ENCODE measurements around the gene EXD2.
"Not testable (repeated sequence)": the region's sequence is repeated elsewhere in the genome, so short reads cannot be mapped to it uniquely, and the experiment has no call there.

EXD2 gene

DNA sequence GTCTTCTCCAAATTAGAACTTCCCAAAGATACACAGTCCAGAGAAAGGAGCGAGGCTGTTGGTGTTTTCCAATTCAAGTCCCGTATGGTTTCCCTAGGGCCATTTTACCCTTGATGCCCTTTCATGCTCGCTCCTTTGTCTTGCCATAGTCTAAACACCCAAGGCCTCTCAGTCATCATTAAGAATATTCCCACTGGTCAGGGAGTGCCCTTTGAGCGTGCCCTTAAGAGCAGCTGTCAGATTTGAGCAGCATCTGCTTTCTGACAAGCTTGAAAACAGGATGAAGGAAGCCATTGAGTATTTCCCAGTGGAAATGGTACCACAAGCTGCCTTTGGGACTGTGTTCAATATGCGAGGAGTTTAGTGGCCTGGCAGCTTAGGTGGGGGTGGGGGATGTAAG lies 58.3 kb downstream of the EXD2 start:
- no peak for DNase-seq (ENCODE audit: low read depth, low spot score)

DNA sequence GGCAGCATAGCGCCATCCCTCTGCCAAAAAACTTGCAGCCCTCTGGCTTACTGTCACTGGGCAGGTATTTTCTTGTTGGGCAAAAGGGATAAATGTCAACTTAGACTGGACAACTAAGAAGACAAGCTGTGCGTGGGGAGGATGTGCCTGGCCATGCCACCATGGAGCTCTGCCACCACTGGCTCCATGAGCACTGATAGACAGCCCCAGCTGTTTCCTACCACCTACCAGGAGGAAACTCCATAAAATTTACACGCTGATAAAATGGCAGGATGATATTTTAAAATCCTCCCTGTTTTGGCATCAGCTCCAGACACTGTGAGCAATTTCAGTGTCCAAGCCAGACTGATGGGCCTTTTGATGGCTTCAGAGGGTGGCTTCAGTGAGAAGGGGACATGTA lies 61.6 kb downstream of the EXD2 start:
- DNase-seq (ENCODE audit: low read depth, low spot score): no peak

DNA sequence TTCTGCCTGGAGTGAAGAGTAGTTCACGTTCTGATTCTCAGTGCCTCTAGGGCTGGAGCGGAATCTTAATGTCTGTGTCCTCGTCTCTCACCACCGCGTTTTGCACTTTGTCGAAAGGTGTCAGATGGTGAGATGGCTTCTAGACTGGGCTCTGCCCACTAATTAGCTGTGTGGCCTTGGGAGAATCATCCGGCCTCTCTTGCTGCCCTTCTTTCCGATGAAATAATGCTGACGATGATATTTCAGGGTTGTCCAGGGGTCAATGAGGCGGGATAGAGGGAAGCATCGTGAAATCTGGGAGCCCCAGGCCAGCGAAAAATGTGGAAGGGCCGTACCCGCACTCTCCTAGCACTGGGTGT lies 67.8 kb downstream of the EXD2 start:
- DNase-seq (ENCODE audit: low read depth, low spot score): no peak

DNA sequence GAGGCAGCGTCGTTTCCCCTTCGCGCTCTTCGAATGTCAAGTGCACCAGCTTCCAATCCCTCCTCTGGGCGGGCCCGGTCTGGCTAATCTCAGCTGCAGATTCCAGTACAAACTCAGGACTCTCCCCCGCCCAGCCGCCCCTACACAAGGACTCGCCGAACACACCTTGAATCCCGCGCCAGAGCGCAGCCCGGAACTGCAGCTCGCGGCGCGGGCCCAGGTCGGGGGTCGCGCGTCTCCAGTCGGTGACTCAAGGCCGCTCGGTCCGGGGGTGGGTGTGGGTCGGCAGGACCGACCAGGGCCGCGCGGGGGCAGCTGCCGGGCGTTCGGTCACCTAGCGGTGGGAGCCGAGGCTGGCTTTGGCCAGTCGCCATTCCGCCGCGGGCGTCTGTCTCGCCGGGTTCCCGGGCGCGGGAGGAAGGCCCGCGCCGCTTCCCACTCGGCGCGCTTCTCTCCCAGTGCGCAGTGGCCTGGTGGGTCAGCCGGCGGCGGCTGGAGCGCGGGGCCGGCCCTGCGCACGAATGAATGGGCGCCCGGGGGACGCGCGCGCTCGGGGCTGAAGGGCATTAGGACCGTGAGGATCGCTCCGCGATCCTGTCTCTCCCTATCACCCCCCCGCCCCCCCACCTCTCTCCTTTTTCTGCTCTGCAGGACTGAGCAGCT lies 68.4 kb downstream of the EXD2 start, which contains the start of gene GALNT16:
Gene GALNT16, plus strand, starts transcription at position 632 of the 663 bp plus-strand sequence. CDS start 133 bp downstream, outside the sequence.
- DNase-seq (ENCODE audit: low read depth, low spot score): no peak

DNA sequence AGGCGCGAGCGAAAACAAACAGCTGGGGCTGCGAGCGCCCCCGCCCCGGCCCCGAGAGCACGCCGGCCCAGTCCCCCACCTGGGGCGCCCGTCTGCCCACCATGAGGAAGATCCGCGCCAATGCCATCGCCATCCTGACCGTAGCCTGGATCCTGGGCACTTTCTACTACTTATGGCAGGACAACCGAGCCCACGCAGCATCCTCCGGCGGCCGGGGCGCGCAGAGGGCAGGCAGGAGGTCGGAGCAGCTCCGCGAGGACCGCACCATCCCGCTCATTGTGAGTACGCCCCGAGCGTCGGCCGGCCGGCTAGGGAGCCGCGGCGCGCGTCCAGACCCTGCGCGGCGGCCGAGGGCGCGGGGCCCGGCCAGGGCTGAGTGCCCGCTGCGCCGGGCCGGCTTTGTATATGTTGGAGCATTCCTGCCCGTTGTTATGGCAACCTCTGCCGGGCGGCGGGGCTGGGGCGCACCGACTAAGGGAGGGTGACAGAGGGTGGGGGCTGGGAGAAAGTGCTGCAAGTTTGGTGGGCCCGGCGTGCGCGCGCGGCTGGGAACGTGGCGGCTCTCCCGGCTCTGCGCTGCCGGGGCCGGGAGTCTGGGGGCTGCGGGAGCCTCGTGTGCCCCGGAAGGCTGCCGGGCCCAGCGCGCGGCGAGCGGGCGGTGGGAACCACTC lies 69.0 kb downstream of the EXD2 start:
- DNase-seq (ENCODE audit: low read depth, low spot score): no peak

DNA sequence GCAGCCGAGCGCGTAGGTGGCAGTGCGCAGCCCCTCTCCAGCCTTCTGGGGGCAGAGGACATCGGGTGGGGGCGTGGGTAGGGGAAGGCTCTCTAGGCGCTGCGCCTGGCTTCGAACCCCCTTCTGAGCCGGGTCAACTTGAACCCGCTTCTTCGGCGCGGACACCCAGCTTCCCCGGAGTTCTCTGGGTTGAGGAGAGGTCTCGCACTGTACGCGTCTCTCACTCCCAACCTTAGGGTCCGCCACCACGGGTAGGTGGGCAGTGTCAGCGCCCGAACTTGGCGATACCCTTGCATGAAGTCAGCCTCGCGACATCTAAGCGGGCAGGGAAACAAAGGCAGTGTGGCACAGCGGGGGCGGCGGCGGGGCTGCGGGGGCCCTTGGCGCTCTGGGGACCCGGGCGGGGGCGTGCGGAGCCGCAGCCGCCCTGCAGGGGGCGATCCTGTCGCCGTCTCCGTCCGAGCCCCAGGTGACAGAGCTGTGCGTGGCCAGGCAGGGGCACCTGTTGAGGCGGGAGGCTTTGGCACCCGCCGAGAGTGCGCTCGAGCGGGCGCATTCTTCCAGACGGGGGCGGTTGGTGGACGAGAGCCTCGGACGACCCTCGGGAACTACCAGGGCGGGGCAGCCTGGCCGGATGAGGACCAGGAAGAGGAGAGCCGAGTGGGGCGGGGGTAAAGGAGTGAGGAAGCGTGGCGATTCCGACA lies 69.7 kb downstream of the EXD2 start:
- no peak for DNase-seq (ENCODE audit: low read depth, low spot score)

DNA sequence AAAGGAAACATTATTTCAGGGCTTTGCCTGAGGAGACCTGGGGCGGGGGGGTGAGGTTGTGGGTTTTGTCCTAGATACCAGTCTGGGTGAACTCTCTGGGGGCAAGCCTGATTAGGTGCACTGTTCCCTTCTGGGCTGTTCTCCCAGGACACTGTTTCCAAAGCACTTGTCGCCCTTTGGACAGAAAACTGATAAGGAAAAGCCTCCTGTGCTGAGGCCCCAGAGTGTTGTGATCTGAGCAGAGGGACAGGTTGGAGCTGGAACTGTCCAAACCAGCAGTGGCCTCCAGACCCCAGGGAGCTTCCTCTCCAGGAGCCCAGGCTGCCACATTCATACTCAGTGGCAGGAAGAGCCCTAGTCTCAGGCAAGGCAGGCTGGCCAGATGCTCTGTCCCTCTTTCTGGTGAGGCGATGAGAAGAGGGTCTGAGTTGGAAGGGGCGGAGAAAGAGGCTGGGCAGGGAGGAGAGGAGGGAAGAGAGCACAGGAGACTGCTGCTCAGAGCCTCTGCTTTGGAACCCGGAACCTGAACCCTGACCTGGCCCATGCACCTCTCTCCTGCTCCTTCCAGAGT lies 70.5 kb downstream of the EXD2 start:
- no peak for DNase-seq (ENCODE audit: low read depth, low spot score)

DNA sequence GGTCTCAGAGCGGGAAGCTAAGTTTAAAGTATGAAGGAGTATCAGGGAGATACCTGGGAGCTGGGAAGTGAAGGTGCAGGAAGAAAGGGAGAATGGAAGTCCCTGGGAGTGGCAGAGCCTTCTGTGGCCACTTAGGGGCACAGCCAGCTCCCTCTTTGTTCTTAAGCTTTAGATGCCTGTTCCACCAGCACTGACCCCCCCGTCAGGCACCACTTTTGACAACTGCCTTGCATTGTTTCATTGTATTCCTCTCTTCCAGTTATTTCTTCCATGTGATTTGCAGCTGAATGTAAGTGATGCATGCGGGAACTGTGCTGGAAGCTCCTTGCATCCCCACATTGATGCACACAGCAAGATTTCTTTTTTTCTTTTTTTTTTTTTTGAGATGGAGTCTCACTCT lies 71.2 kb downstream of the EXD2 start:
- DNase-seq (ENCODE audit: low read depth, low spot score): no peak

DNA sequence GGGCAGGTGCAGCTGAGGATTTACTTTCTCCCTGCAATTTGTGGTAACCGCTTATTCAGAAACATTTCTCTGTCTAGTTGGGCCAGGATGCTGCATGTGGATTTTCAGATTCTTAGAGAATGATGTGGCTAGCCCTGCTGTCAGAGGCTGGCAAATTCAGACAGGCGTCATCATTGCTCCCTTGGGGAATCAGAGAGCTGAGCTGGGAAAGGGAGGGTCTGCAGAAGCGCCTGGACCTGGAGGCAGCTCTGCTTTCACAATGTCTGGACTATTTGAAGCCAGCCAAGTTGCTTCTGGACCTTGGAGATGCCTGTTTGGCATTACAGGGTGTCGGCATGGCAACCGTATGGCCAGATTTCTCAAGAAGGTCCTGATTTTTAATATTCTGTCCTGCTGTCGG lies 72.1 kb downstream of the EXD2 start:
- DNase-seq (ENCODE audit: low read depth, low spot score): no peak

DNA sequence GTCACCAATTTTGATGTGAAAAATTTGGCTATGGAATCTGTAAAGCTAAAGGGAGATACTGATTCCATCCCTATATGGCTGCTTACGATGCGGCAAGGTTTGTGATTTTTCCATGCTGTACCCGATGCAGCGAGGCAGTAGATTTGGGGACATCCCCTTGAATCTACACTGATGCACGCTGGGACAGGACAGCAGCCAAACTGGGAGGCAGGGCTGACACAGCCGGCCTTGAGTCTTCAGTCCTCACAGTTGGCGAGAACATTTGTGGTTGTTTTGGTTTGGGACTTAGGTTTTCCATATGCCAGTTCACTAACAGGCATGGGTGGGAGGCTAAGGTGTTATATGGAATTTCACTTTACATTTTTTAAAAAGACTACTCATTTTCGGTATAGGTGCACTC lies 72.5 kb downstream of the EXD2 start:
- no peak for DNase-seq (ENCODE audit: low read depth, low spot score)

DNA sequence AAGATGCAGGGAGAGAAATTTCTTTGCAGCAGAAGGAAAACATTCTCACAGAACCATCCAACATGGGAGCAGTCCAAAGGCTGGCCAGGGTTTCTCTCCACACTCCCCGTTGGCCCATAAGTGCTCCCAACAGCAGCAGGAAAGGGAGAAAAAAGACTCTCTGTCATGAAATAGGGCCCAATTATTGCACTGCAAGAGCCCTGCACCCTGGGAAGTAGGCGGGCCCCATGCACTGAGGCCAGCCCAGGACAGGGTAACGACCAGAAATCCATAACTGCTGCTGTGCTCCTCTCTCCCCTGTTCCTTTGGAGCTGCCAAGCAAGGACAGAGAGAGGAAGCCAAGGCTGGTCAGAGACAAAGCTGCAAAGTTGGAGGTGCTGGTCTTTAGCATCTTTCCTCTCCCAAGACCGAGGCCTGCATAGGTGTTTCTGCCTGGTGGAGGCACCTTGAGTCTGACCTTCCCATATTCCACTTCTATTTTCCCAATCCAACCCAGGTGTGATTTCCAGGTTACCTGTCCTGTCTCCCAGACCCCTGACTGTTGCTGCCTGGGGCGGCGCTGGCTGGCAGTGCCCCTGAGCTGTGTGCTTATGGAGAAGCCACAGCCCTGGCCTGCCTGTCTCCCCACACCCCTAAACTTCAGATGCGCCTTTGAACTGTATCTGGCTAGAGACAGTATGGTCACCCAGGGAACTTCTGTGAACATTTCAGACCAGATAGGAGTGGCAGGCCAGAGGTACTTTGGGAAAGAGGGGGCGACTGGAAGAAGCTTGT lies 75.5 kb downstream of the EXD2 start:
- no peak for DNase-seq (ENCODE audit: low read depth, low spot score)

DNA sequence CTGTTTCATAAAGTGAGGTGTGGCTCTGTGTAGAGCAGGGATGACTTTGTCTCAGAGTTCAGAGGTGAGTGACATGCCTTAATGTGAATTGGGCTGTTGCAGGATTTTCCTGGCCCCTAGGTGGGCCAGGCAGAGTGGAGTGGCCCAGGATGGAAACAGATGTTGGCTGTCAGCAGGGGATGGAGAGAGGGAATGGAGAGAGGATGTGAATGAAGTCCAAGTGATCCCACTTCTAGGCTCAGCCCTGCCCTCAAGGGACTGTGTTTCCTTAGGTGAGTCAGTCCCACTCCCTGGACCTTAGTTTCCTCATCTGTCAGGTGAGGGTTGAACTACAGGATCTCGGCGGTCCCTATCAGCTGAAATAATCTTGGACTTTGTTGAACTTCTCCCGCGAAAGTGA lies 76.2 kb downstream of the EXD2 start:
- no peak for DNase-seq (ENCODE audit: low read depth, low spot score)

DNA sequence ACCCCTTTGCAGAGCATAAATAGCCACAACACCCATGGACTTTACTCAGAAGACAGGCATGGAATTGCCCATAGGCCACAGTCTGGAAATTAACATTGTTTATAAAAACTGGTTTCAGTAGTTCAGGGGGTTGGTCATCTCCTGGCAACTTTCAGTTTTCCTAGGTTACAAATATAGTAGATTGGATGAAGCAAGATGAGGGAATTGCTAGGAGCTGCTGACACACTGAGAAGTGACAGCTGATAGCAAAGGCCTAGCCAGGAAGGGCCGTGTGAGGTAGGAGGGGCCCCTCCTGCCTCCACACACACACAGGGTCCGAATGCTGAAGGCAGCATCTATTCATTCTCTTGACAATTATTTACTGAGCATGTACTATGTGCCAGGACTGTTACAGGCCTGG lies 76.9 kb downstream of the EXD2 start:
- no peak for DNase-seq (ENCODE audit: low read depth, low spot score)

DNA sequence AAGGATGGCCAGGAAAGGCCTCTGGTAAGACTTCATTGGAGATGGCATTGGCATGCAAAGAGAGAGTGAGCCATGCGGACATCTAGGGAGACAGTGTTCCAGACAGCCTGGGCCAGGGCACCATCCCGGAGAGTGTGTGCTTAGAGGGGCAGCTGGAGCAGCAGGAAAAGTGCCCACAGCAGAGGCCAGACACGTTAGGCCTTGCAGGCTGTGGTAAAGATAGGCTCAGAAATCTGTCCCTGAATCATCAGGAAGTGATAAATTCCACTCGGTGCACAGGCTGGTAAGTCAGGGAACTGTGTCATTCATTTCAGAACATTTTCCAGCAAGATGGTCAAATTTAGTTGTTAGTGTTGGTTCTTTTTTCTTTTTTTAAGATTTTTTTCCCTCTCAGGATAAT lies 77.5 kb downstream of the EXD2 start:
- no peak for DNase-seq (ENCODE audit: low read depth, low spot score)

DNA sequence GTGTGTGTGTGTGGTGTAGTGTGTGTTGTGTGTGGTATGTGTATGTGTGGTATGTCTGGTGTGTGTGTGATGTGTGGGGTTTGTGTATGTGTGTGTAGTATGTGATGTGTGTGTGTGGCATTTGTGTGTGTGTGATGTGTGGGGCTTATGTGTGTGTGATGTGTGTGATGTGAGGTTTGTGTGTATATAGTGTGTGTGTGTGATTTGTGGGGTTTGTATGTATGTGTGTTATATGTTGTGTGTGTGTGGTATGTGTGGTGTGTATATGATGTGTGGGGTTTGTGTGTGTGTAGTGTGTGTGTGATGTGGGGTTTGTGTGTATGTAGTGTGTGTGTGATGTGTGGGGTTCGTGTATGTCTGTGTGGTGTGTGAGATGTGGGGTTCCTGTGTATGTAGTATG lies 78.1 kb downstream of the EXD2 start:
- DNase-seq (ENCODE audit: low read depth, low spot score): no peak

DNA sequence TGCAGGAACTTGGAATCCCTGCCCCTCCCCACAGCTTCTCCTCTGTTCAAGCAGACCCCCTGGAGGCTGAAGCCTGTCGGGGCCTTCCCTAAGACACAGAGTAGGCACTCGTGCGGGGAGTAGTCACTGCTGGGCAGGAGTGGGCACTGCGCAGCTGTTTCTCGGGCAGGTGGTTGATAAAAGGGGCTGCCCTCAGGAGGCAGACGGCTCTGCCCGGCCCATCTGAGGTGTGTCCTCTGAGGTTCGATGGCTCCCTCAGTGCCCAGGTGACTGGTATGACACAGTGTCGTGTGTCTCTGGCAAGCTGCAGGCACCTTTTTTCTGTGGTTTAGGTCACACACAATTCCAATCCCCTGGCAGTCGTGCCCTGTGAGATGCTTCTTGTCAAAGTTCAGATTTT lies 78.8 kb downstream of the EXD2 start:
- DNase-seq (ENCODE audit: low read depth, low spot score): no peak

DNA sequence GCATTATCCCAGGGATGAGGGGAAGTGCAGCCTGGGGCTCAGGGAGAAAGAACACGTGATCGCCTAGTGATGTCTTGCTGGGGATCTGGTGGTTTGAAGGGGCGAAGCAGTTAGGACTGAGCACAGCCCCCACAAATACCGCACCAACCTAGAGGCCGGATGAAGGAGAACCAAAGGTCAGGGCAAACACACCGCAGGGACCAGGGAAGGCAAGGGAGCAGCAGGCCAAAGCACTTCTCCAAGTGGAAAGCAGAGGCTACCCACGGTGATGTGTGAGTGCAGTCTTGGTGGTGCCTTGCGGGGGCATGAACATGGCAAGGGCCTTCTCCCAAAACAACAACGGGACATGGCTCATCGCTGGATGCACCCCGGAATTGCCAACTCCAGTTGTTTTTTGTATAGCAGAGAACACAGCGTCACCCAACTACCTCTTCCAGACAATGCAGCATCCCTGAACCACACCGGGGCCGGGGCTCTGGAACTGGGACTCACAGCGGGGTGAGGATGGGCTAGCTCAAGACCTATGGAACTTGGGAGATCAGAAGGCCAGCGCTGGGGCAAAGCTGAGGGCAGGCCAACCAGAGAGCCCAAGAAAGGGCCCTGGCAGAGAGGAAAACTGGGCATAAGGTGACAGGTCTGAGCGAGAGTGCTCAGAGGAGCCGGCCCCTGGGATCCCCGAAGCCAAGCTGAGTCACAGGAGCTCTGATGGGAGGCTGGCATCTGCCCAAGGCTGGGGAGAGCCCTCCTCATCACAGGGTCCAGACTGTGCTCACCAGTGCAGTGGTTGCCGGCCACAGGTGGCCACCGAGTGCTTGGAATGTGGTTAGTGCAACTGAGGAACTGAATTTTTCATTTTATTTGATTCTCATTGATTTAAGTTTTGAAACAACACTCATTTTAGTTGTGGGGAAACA lies 79.8 kb downstream of the EXD2 start:
- no peak for DNase-seq (ENCODE audit: low read depth, low spot score)

DNA sequence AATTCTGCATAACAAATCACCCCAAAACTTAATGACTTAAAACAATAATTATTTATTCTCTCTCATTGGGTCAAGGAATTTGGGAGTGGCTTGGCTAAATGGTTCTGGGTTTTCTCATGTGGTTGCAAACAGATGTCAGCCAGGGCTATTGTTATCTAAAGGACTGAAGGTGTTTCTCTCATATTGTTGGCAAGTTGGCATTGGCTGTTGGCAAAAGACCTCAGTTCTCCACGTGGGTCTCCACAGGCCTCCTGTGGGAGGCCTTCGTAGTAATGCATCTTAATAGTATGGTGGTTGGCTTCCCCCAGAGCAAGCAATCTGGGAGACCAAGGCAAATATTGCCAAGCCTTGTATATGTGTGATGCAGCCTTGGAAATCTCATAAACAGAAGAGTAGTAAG lies 83.0 kb downstream of the EXD2 start:
- no peak for DNase-seq (ENCODE audit: low read depth, low spot score)

DNA sequence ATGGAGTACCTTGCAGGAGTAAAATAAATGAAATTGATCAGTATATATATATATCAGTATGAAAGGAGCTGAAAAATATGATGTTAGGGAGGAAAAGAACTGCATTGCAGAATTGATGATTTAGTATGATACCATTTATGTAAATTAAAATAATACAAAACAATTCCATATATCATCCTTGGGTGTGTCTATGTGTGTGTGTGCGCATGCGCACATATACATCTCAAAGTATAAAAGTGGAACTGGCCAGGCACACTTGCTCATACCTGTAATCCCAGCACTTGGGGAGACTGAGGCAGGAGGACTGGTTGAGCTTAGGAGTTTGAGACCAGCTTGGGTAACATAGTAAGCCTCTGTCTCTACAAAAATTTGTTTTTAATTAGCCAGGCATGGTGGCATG lies 84.0 kb downstream of the EXD2 start:
- no peak for DNase-seq (ENCODE audit: low read depth, low spot score)

DNA sequence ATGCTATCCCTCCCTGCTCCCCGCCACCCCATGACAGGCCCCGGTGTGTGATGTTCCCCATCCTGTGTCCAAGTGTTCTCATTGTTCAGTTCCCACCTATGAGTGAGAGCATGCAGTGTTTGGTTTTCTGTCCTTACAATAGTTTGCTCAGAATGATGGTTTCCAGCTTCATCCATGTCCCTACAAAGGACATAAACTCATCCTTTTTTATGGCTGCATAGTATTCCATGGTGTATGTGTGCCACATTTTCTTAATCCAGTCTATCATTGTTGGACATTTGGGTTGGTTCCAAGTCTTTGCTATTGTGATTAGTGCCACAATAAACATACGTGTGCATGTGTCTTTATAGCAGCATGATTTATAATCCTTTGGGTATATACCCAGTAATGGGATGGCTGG lies 86.1 kb downstream of the EXD2 start:
- not testable (repeated sequence) for DNase-seq (ENCODE audit: low read depth, low spot score)

DNA sequence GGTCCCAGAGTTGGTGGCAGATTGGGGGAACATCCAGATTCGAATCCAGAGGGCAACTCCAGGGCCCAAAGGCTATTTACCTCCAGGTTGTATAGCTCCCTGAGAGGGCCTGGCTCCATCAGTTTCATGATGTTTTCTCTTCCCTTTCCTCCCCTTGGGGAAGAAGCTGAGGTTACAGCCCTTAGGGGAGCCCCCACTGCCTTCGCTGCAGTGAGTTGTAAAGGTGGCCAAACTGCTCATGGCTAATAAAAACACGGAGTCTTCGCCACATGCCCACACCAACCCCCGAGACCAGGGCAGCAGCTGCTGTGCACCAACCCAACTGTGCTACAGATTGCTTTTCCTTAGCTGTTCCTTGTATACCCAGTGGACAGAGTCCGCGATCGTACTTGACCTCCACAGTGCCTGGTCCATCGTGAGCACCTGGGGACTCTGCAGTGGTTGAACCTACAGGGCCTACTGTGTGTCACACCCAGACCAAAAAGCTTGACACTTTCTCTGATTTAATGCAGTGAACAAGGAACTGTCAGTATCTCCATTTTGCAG lies 89.5 kb downstream of the EXD2 start:
- DNase-seq (ENCODE audit: low read depth, low spot score): no peak

All from activated naive CD8-positive, alpha-beta T cell treated with anti-CD3 and anti-CD28 coated beads, Interleukin-2, amount 50 U/mL, for 16 hours (primary cell).